NT2/D1 (cell line): ENCODE results near the gene ZFP36L1.

Experiments used
- DNase-seq: peaks from one replicate; pipeline ENCODE4 v3.0.0-alpha.2; 2011; ENCODE audit warnings: low read depth, low spot score
- H3K27me3 ChIP-seq: 2 replicates; pipeline ENCODE4 v1.6.0; 2011; ENCODE audit warnings: mild to moderate bottlenecking; ENCODE audit not compliant: insufficient read length, insufficient read depth
- H3K36me3 ChIP-seq: 2 replicates; pipeline ENCODE4 v1.6.1; 2011; ENCODE audit warnings: mild to moderate bottlenecking, low read length, mixed read lengths; ENCODE audit not compliant: insufficient read depth, insufficient read length
- H3K4me1 ChIP-seq: 2 replicates; pipeline ENCODE4 v1.5.1; 2011; ENCODE audit not compliant: insufficient read depth, insufficient read length
- H3K4me3 ChIP-seq: 2 replicates; pipeline ENCODE4 v1.5.1; 2011; ENCODE audit warnings: low read depth; ENCODE audit not compliant: insufficient read length
- H3K9ac ChIP-seq: 2 replicates; pipeline ENCODE4 v1.6.0; 2011; ENCODE audit warnings: low read depth; ENCODE audit not compliant: insufficient read length
- H3K9me3 ChIP-seq: 2 replicates; pipeline ENCODE4 v1.5.1; 2011; ENCODE audit warnings: mild to moderate bottlenecking, low read length; ENCODE audit not compliant: insufficient read depth
- SUZ12 ChIP-seq: IDR thresholded peaks from 2 replicates; pipeline ENCODE4 v1.6.1; 2011; ENCODE audit not compliant: insufficient read length, insufficient read depth; ENCODE audit errors: extremely low read depth
- YY1 ChIP-seq: IDR thresholded peaks from 2 replicates; pipeline ENCODE4 v1.6.1; 2011; ENCODE audit not compliant: insufficient read length, insufficient read depth
- ZNF274 ChIP-seq: IDR thresholded peaks from 2 replicates; pipeline ENCODE4 v1.6.1; 2011; ENCODE audit warnings: mild to moderate bottlenecking, low read depth, low read length

Gene ZFP36L1

GRCh38 chr14:68828698-68829097 lies 35.8 kb upstream of the ZFP36L1 start:
- H3K27me3 ChIP-seq: no peaks in the 10 kb centered on the region
- H3K36me3 ChIP-seq: no peaks in the 10 kb centered on the region
- no peaks in the 10 kb centered on the region for H3K9me3 ChIP-seq
- H3K4me3 ChIP-seq: no peak overlapping the region
- DNase-seq: no peak
- peaks cover 3% of the 10 kb centered on the region for H3K4me1 ChIP-seq
- TF ChIP-seq SUZ12: no peak
- no peak for TF ChIP-seq ZNF274
- H3K9ac ChIP-seq: no peak overlapping the region

- H3K4me1 ChIP-seq: peaks cover 8% of the 10 kb centered on the region
- H3K27me3 ChIP-seq: no peaks in the 10 kb centered on the region
- H3K36me3 ChIP-seq: no peaks in the 10 kb centered on the region
- H3K9me3 ChIP-seq: no peaks in the 10 kb centered on the region
- H3K9ac ChIP-seq: no peak overlapping the region
- TF ChIP-seq YY1: no peak
- no peak for TF ChIP-seq ZNF274
- no peak for TF ChIP-seq SUZ12
- no peak overlapping the region for H3K4me3 ChIP-seq
- DNase-seq: no peak
Observed at GRCh38 chr14:68825729-68826128, 32.9 kb upstream of the ZFP36L1 start.

GRCh38 chr14:68824517-68825347 lies 31.9 kb upstream of the ZFP36L1 start:
- Histone ChIP-seq H3K4me1 (peaks cover 14% of the 10 kb centered on the region), H3K27me3 (no peaks in the 10 kb centered on the region), H3K9me3 (no peaks in the 10 kb centered on the region), H3K36me3 (no peaks in the 10 kb centered on the region), H3K9ac (no peak overlapping the region), H3K4me3 (no peak overlapping the region)
- DNase-seq: peak; percentile 77
- TF ChIP-seq SUZ12 (no peak), YY1 (no peak), ZNF274 (no peak)

GRCh38 chr14:68824207-68824516 lies 31.3 kb upstream of the ZFP36L1 start:
- TF ChIP-seq YY1 (no peak), ZNF274 (no peak), SUZ12 (no peak)

GRCh38 chr14:68823434-68824206 lies 30.8 kb upstream of the ZFP36L1 start:
- DNase-seq: no peak
- Histone ChIP-seq H3K9ac (no peak overlapping the region), H3K27me3 (no peaks in the 10 kb centered on the region), H3K9me3 (no peaks in the 10 kb centered on the region), H3K4me1 (peaks cover 19% of the 10 kb centered on the region), H3K36me3 (no peaks in the 10 kb centered on the region), H3K4me3 (no peak overlapping the region)
- TF ChIP-seq YY1 (no peak), SUZ12 (no peak), ZNF274 (no peak)

More at GRCh38 chr14:68824207-68824516, 31.3 kb upstream of the ZFP36L1 start:
- H3K4me1 ChIP-seq: peaks cover 18% of the 10 kb centered on the region
- no peak overlapping the region for H3K4me3 ChIP-seq
- DNase-seq: no peak
- no peaks in the 10 kb centered on the region for H3K36me3 ChIP-seq
- no peaks in the 10 kb centered on the region for H3K27me3 ChIP-seq
- no peak overlapping the region for H3K9ac ChIP-seq
- no peaks in the 10 kb centered on the region for H3K9me3 ChIP-seq

- H3K9ac ChIP-seq: no peak overlapping the region
- no peaks in the 10 kb centered on the region for H3K27me3 ChIP-seq
- H3K4me3 ChIP-seq: no peak overlapping the region
- no peaks in the 10 kb centered on the region for H3K36me3 ChIP-seq
- H3K9me3 ChIP-seq: no peaks in the 10 kb centered on the region
- H3K4me1 ChIP-seq: peaks cover 26% of the 10 kb centered on the region
- TF ChIP-seq SUZ12 (no peak), ZNF274 (no peak), YY1 (no peak)
- DNase-seq: no peak
Observed at GRCh38 chr14:68822926-68823325, 30.1 kb upstream of the ZFP36L1 start.

GRCh38 chr14:68822132-68822651 lies 29.3 kb upstream of the ZFP36L1 start:
- DNase-seq: no peak
- Histone ChIP-seq H3K4me3 (no peak overlapping the region), H3K27me3 (no peaks in the 10 kb centered on the region), H3K36me3 (no peaks in the 10 kb centered on the region), H3K9ac (no peak overlapping the region), H3K9me3 (no peaks in the 10 kb centered on the region), H3K4me1 (peaks cover 31% of the 10 kb centered on the region)
- TF ChIP-seq ZNF274: no peak
- TF ChIP-seq SUZ12: no peak
- no peak for TF ChIP-seq YY1
